ENCODE data around the gene EVX2. TPM values are rescaled to one million over a fixed set of nuclear protein-coding genes. Genes with fewer than 3 reads are reported as not detected.

Gene EVX2
- total RNA-seq, 2 experiments from 2014 or later = not detected

- CTCF ChIA-PET = interaction anchor here (1.4 kb wide), 1 partner anchor 34 kb away, joined by 3 read pairs; no protein-coding TSS in a partner anchor
- H3K36me3 Mint-ChIP-seq (ENCODE audit: low read depth) = peaks cover under 1% of the 10 kb centered on the region
- intact Hi-C loops (cut with micrococcal nuclease) = no loop called here
- H3K27me3 Mint-ChIP-seq (ENCODE audit: low read depth) = peaks cover 77% of the 10 kb centered on the region
- no peak overlapping the region for H3K27ac Mint-ChIP-seq
- no peak for DNase-seq
- peaks cover 29% of the 10 kb centered on the region for H3K4me1 Mint-ChIP-seq (ENCODE audit: low read depth)
- no peak overlapping the region for H3K4me3 Mint-ChIP-seq
- H3K9me3 Mint-ChIP-seq = no peaks in the 10 kb centered on the region
Observed at GRCh38 chr2:176103742-176104315, 20.1 kb upstream of the EVX2 start.

- Mint-ChIP-seq H3K4me3 (no peak overlapping the region), H3K27me3 (ENCODE audit: low read depth) (peaks cover 76% of the 10 kb centered on the region)
Observed at GRCh38 chr2:176103194-176103593, 19.4 kb upstream of the EVX2 start.

GRCh38 chr2:176102309-176102866 is 18.6 kb upstream of the EVX2 start:
- CTCF ChIA-PET = interaction anchor here (1.9 kb wide), 1 partner anchor 14 kb away, joined by 4 read pairs; no protein-coding TSS in a partner anchor
- Mint-ChIP-seq H3K36me3 (ENCODE audit: low read depth) (no peaks in the 10 kb centered on the region), H3K27ac (no peak overlapping the region), H3K4me3 (no peak overlapping the region), H3K27me3 (ENCODE audit: low read depth) (peaks cover 84% of the 10 kb centered on the region), H3K9me3 (no peaks in the 10 kb centered on the region), H3K4me1 (ENCODE audit: low read depth) (peaks cover 31% of the 10 kb centered on the region)
- intact Hi-C loops (cut with micrococcal nuclease) = no loop called here
- DNase-seq = no peak

More at GRCh38 chr2:176103194-176103593, 19.4 kb upstream of the EVX2 start:
- no peaks in the 10 kb centered on the region for H3K36me3 Mint-ChIP-seq (ENCODE audit: low read depth)
- peaks cover 26% of the 10 kb centered on the region for H3K4me1 Mint-ChIP-seq (ENCODE audit: low read depth)
- no peak for DNase-seq
- CTCF ChIA-PET = no interaction called here
- intact Hi-C loops (cut with micrococcal nuclease) = no loop called here
- H3K9me3 Mint-ChIP-seq = no peaks in the 10 kb centered on the region
- no peak overlapping the region for H3K27ac Mint-ChIP-seq

- Mint-ChIP-seq H3K4me1 (ENCODE audit: low read depth) (peaks cover 32% of the 10 kb centered on the region), H3K27me3 (ENCODE audit: low read depth) (peaks cover 84% of the 10 kb centered on the region), H3K9me3 (no peaks in the 10 kb centered on the region), H3K4me3 (no peak overlapping the region), H3K27ac (no peak overlapping the region), H3K36me3 (ENCODE audit: low read depth) (no peaks in the 10 kb centered on the region)
- intact Hi-C loops (cut with micrococcal nuclease) = no loop called here
- CTCF ChIA-PET = interaction anchor here (1.9 kb wide), 1 partner anchor 13 kb away, joined by 4 read pairs; no protein-coding TSS in a partner anchor
- no peak for DNase-seq
Observed at GRCh38 chr2:176101842-176102241, 18.1 kb upstream of the EVX2 start.

GRCh38 chr2:176101216-176101830 is 17.6 kb upstream of the EVX2 start:
- no peak overlapping the region for H3K27ac Mint-ChIP-seq
- H3K4me3 Mint-ChIP-seq = no peak overlapping the region
- H3K27me3 Mint-ChIP-seq (ENCODE audit: low read depth) = peaks cover 87% of the 10 kb centered on the region
- no peaks in the 10 kb centered on the region for H3K9me3 Mint-ChIP-seq
- H3K36me3 Mint-ChIP-seq (ENCODE audit: low read depth) = no peaks in the 10 kb centered on the region
- intact Hi-C loops (cut with micrococcal nuclease) = no loop called here
- CTCF ChIA-PET = interaction anchor here (1.9 kb wide), 1 partner anchor 13 kb away, joined by 4 read pairs; no protein-coding TSS in a partner anchor
- peaks cover 34% of the 10 kb centered on the region for H3K4me1 Mint-ChIP-seq (ENCODE audit: low read depth)
- DNase-seq = no peak

- intact Hi-C loops (cut with micrococcal nuclease) = no loop called here
- Mint-ChIP-seq H3K36me3 (ENCODE audit: low read depth) (no peaks in the 10 kb centered on the region), H3K27me3 (ENCODE audit: low read depth) (peaks cover 84% of the 10 kb centered on the region), H3K4me1 (ENCODE audit: low read depth) (peaks cover 28% of the 10 kb centered on the region), H3K9me3 (no peaks in the 10 kb centered on the region), H3K4me3 (no peak overlapping the region), H3K27ac (no peak overlapping the region)
- no peak for DNase-seq
- CTCF ChIA-PET = interaction anchor here (1.9 kb wide), 1 partner anchor 12 kb away, joined by 4 read pairs; no protein-coding TSS in a partner anchor
Observed at GRCh38 chr2:176100547-176101140, 16.9 kb upstream of the EVX2 start.

GRCh38 chr2:176099728-176100546 is 16.2 kb upstream of the EVX2 start, which contains the start of gene HOXD12:
Gene HOXD12, plus strand, starts transcription at chr2:176099795. Its CDS starts 7 bp downstream, at chr2:176099802.
- CTCF ChIA-PET = no interaction called here
- H3K27me3 Mint-ChIP-seq (ENCODE audit: low read depth) = peaks cover 84% of the 10 kb centered on the region
- no peak for DNase-seq
- H3K4me3 Mint-ChIP-seq = no peak within 1 kb of the TSS
- peaks cover 25% of the 10 kb centered on the region for H3K4me1 Mint-ChIP-seq (ENCODE audit: low read depth)
- H3K9me3 Mint-ChIP-seq = no peaks in the 10 kb centered on the region
- intact Hi-C loops (cut with micrococcal nuclease) = loop anchor here (5.0 kb wide), 1 partner anchor 788 kb away; no protein-coding TSS in a partner anchor
- H3K27ac Mint-ChIP-seq = no peak within 1 kb of the TSS
- no peaks in the 10 kb centered on the region for H3K36me3 Mint-ChIP-seq (ENCODE audit: low read depth)

GRCh38 chr2:176099159-176099727 is 15.5 kb upstream of the EVX2 start:
- intact Hi-C loops (cut with micrococcal nuclease) = loop anchor here (5.0 kb wide), 1 partner anchor 787 kb away; no protein-coding TSS in a partner anchor
- DNase-seq = no peak
- Mint-ChIP-seq H3K9me3 (no peaks in the 10 kb centered on the region), H3K27me3 (ENCODE audit: low read depth) (peaks cover 84% of the 10 kb centered on the region), H3K36me3 (ENCODE audit: low read depth) (no peaks in the 10 kb centered on the region), H3K4me1 (ENCODE audit: low read depth) (peaks cover 19% of the 10 kb centered on the region), H3K27ac (no peak overlapping the region), H3K4me3 (no peak overlapping the region)
- CTCF ChIA-PET = interaction anchor here (1.5 to 4.1 kb wide), 2 partner anchors 10 to 410 kb away, joined by 4 to 49 read pairs; no protein-coding TSS in a partner anchor

GRCh38 chr2:176098366-176099158 is 14.8 kb upstream of the EVX2 start:
- no peaks in the 10 kb centered on the region for H3K36me3 Mint-ChIP-seq (ENCODE audit: low read depth)
- H3K27ac Mint-ChIP-seq = no peak overlapping the region
- intact Hi-C loops (cut with micrococcal nuclease) = loop anchor here (5.0 kb wide), 1 partner anchor 786 kb away; no protein-coding TSS in a partner anchor
- H3K4me3 Mint-ChIP-seq = no peak overlapping the region
- peaks cover 18% of the 10 kb centered on the region for H3K4me1 Mint-ChIP-seq (ENCODE audit: low read depth)
- H3K27me3 Mint-ChIP-seq (ENCODE audit: low read depth) = peaks cover 84% of the 10 kb centered on the region
- no peak for DNase-seq
- CTCF ChIA-PET = interaction anchor here (0.6 to 4.1 kb wide), 10 partner anchors 10 to 995 kb away, joined by 3 to 49 read pairs (median 6); partner anchors contain the start of gene EVX2
- peaks cover 1% of the 10 kb centered on the region for H3K9me3 Mint-ChIP-seq

GRCh38 chr2:176097820-176098365 is 14.1 kb upstream of the EVX2 start:
- CTCF ChIA-PET = interaction anchor here (0.6 to 4.1 kb wide), 15 partner anchors 9 to 994 kb away, joined by 3 to 49 read pairs (median 4); partner anchors contain the start of genes EVX2 and HOXD11
- H3K4me3 Mint-ChIP-seq = peak overlapping the region; percentile 51
- peaks cover 1% of the 10 kb centered on the region for H3K9me3 Mint-ChIP-seq
- no peak for DNase-seq
- H3K36me3 Mint-ChIP-seq (ENCODE audit: low read depth) = no peaks in the 10 kb centered on the region
- intact Hi-C loops (cut with micrococcal nuclease) = loop anchor here (1.0 to 5.0 kb wide), 8 partner anchors 15 to 1398 kb away; partner anchors contain the start of genes EVX2 and LNPK
- peaks cover 86% of the 10 kb centered on the region for H3K27me3 Mint-ChIP-seq (ENCODE audit: low read depth)
- H3K4me1 Mint-ChIP-seq (ENCODE audit: low read depth) = peaks cover 22% of the 10 kb centered on the region
- H3K27ac Mint-ChIP-seq = no peak overlapping the region

Data from activated naive CD4-positive, alpha-beta T cell treated with anti-CD3 and anti-CD28 coated beads for 36 hours (primary cell).